ENCODE results near the gene MAP3K15.

- no peak for TF ChIP-seq CTCF (IDR thresholded peaks at IDR 0.05)
- TF ChIP-seq POLR2A (IDR thresholded peaks at IDR 0.05), result no peak
Observed at GRCh38 chrX:19487520-19488200, 27.6 kb downstream of the MAP3K15 start.

All from esophagus squamous epithelium (tissue), 4 donors.